CD8-positive, alpha-beta memory T cell (primary cell): ENCODE results near the gene FAM131B. TPM values are rescaled to one million over a fixed set of nuclear protein-coding genes. Genes with fewer than 3 reads are reported as not detected.
"Not testable (repeated sequence)": the region's sequence is repeated elsewhere in the genome, so short reads cannot be mapped to it uniquely, and the experiment has no call there.

Experiments used
- CTCF ChIA-PET: fragments of 350-600 bp; sonication (Branson Sonifier 250); formaldehyde crosslinking; loops from one replicate; lab custom pipeline; 2021; ENCODE audit warnings: antibody characterized with exemption; lab: Charles Lee
- POLR2A ChIA-PET: fragments of 350-600 bp; sonication (Branson Sonifier 250); formaldehyde crosslinking; loops from one replicate; lab custom pipeline; 2021; ENCODE audit warnings: antibody characterized with exemption; lab: Charles Lee
- DNase-seq, 5 donors: peaks; one replicate each; pipeline versions ENCODE4 v3.0.0 to v3.0.0-alpha.2; 2020 to 2022; ENCODE audit warnings: mixed read lengths in 1 of 5
- H3K27ac ChIP-seq: one replicate; pipeline ENCODE4 v1.7.0; 2013; ENCODE audit warnings: low read depth, mild to moderate bottlenecking, low read length, moderate library complexity
- H3K27me3 ChIP-seq: 2 replicates; pipeline ENCODE4 v1.7.0; 2013; ENCODE audit warnings: low read length, mild to moderate bottlenecking; ENCODE audit not compliant: insufficient read depth, poor library complexity, severe bottlenecking
- H3K36me3 ChIP-seq: 2 replicates; pipeline ENCODE4 v1.7.0; 2013; ENCODE audit warnings: mild to moderate bottlenecking, low read length, moderate library complexity; ENCODE audit not compliant: insufficient read depth
- H3K4me1 ChIP-seq: 2 replicates; pipeline ENCODE4 v1.7.0; 2013; ENCODE audit warnings: mild to moderate bottlenecking, low read length, moderate library complexity; ENCODE audit not compliant: insufficient read depth
- H3K4me3 ChIP-seq: 2 replicates; pipeline ENCODE4 v1.7.0; 2013; ENCODE audit warnings: mild to moderate bottlenecking, low read length
- H3K9me3 ChIP-seq: 2 replicates; pipeline ENCODE4 v1.7.0; 2013; ENCODE audit warnings: mild to moderate bottlenecking, low read length
- H3K27ac Mint-ChIP-seq, 8 donors: one replicate each; pipeline ENCODE4 v1.8.0; 2020 to 2021; ENCODE audit warnings: mixed read lengths in 8 of 8, mild to moderate bottlenecking in 6 of 8, inconsistent platforms in 3 of 8, moderate library complexity in 3 of 8
- H3K27me3 Mint-ChIP-seq, 2 donors: one replicate each; pipeline ENCODE4 v1.8.0; 2020 to 2021; ENCODE audit warnings: mixed read lengths in 2 of 2, mild to moderate bottlenecking in 1 of 2, moderate library complexity in 1 of 2
- H3K36me3 Mint-ChIP-seq, 3 donors: one replicate each; pipeline ENCODE4 v1.8.0; 2020 to 2021; ENCODE audit warnings: mixed read lengths in 3 of 3, inconsistent platforms in 1 of 3, mild to moderate bottlenecking in 1 of 3
- H3K4me1 Mint-ChIP-seq, 3 donors: one replicate each; pipeline ENCODE4 v1.8.0; 2020 to 2021; ENCODE audit warnings: mixed read lengths in 3 of 3, inconsistent platforms in 1 of 3, mild to moderate bottlenecking in 1 of 3
- H3K4me3 Mint-ChIP-seq, 7 donors: one replicate each; pipeline ENCODE4 v1.8.0; 2020 to 2021; ENCODE audit warnings: mixed read lengths in 7 of 7, mild to moderate bottlenecking in 6 of 7, moderate library complexity in 4 of 7, inconsistent platforms in 2 of 7
- H3K9me3 Mint-ChIP-seq, 5 donors: one replicate each; pipeline ENCODE4 v1.8.0; 2020 to 2022; ENCODE audit warnings: mixed read lengths in 5 of 5, mild to moderate bottlenecking in 3 of 5, moderate library complexity in 2 of 5, inconsistent platforms in 1 of 5
- polyA plus RNA-seq: library from polyadenylated mRNA; unstranded; fragments of 300-500 nt; fragmentation: Illumina TruSeq; gene quantifications from one replicate; pipeline ENCODE4 v1.2.3, GENCODE V29; 2021
- total RNA-seq, 2 experiments: library from RNA; stranded (reverse); gene quantifications; one replicate each; pipeline ENCODE4 v1.2.3, GENCODE V29; 2021

FAM131B gene
- total and polyA plus RNA-seq, 3 experiments from 2014 or later: 1.6 to 2.8 (median 2.4) TPM

GRCh38 chr7:143406002-143406357 is 43.5 kb upstream of the FAM131B start:
- H3K4me3 ChIP-seq: no peak overlapping the region
- no peaks in the 10 kb centered on the region for H3K36me3 ChIP-seq
- peak overlapping the region in 5 of 8 donors; percentile 14 to 97 (median 55) for H3K27ac Mint-ChIP-seq
- no peaks in the 10 kb centered on the region for H3K27me3 ChIP-seq
- no peaks in the 10 kb centered on the region for H3K9me3 Mint-ChIP-seq
- peaks cover 54% of the 10 kb centered on the region for H3K4me1 ChIP-seq
- H3K36me3 Mint-ChIP-seq: peaks cover 0 to 10% (median 0%) of the 10 kb centered on the region in 3 donors
- peaks cover 0 to 15% of the 10 kb centered on the region in 2 donors for H3K27me3 Mint-ChIP-seq
- ChIA-PET CTCF (interaction anchor here (1.1 to 4.6 kb wide), 9 partner anchors 11 to 191 kb away, joined by 3 to 45 read pairs (median 8); no protein-coding TSS in a partner anchor), POLR2A (interaction anchor here (1.2 to 2.8 kb wide), 4 partner anchors 9 to 99 kb away, joined by 3 to 21 read pairs (median 5); no protein-coding TSS in a partner anchor)
- peaks cover 45 to 69% (median 60%) of the 10 kb centered on the region in 3 donors for H3K4me1 Mint-ChIP-seq
- no peaks in the 10 kb centered on the region for H3K9me3 ChIP-seq
- no peak overlapping the region for H3K27ac ChIP-seq
- DNase-seq: no peak
- peak overlapping the region in 2 of 7 donors; percentile 0 to 39 for H3K4me3 Mint-ChIP-seq

GRCh38 chr7:143405173-143406001 is 42.9 kb upstream of the FAM131B start:
- Histone ChIP-seq H3K27me3 (no peaks in the 10 kb centered on the region), H3K4me1 (peaks cover 50% of the 10 kb centered on the region), H3K36me3 (no peaks in the 10 kb centered on the region), H3K9me3 (no peaks in the 10 kb centered on the region), H3K27ac (no peak overlapping the region), H3K4me3 (no peak overlapping the region)
- H3K4me1 Mint-ChIP-seq: peaks cover 43 to 65% (median 60%) of the 10 kb centered on the region in 3 donors
- peak overlapping the region in 1 of 7 donors; percentile 33 for H3K4me3 Mint-ChIP-seq
- no peak for DNase-seq
- peaks cover 0 to 15% (median 0%) of the 10 kb centered on the region in 3 donors for H3K36me3 Mint-ChIP-seq
- H3K27ac Mint-ChIP-seq: peak overlapping the region in 7 of 8 donors; percentile 14 to 97 (median 29)
- ChIA-PET POLR2A (interaction anchor here (2.0 kb wide), 1 partner anchor 25 kb away, joined by 5 read pairs; no protein-coding TSS in a partner anchor), CTCF (interaction anchor here (0.8 to 4.6 kb wide), 15 partner anchors 11 to 190 kb away, joined by 3 to 45 read pairs (median 5); partner anchors contain the start of gene GSTK1)
- no peaks in the 10 kb centered on the region for H3K9me3 Mint-ChIP-seq
- H3K27me3 Mint-ChIP-seq: peaks cover 0 to 15% of the 10 kb centered on the region in 2 donors

GRCh38 chr7:143402233-143402632 is 39.7 kb upstream of the FAM131B start:
- peaks cover 27% of the 10 kb centered on the region for H3K4me1 ChIP-seq
- H3K27me3 ChIP-seq, DNase-seq, H3K27ac ChIP-seq, POLR2A ChIA-PET, H3K4me3 ChIP-seq, H3K9me3 ChIP-seq, H3K4me3 Mint-ChIP-seq, H3K27me3 Mint-ChIP-seq, H3K36me3 ChIP-seq, H3K9me3 Mint-ChIP-seq: not testable (repeated sequence)
- CTCF ChIA-PET: interaction anchor here (1.3 to 3.1 kb wide), 4 partner anchors 13 to 162 kb away, joined by 3 to 9 read pairs (median 4); no protein-coding TSS in a partner anchor
- Mint-ChIP-seq H3K4me1 (peaks cover 20 to 38% (median 38%) of the 10 kb centered on the region in 3 donors), H3K36me3 (peaks cover 0 to 36% (median 2%) of the 10 kb centered on the region in 3 donors), H3K27ac (peak overlapping the region in 1 of 8 donors; percentile 33)

- H3K27ac ChIP-seq: no peak overlapping the region
- peaks cover 10 to 29% (median 28%) of the 10 kb centered on the region in 3 donors for H3K4me1 Mint-ChIP-seq
Observed at GRCh38 chr7:143401265-143401664, 38.8 kb upstream of the FAM131B start.

GRCh38 chr7:143399642-143400041 is 37.1 kb upstream of the FAM131B start:
- Mint-ChIP-seq H3K9me3 (no peaks in the 10 kb centered on the region), H3K27ac (no peak overlapping the region), H3K27me3 (no peaks in the 10 kb centered on the region), H3K36me3 (peaks cover 0 to 45% (median 2%) of the 10 kb centered on the region in 3 donors), H3K4me1 (peaks cover 13 to 20% (median 20%) of the 10 kb centered on the region in 3 donors), H3K4me3 (peak overlapping the region in 1 of 7 donors; percentile 45)
- H3K36me3 ChIP-seq: no peaks in the 10 kb centered on the region
- no peaks in the 10 kb centered on the region for H3K9me3 ChIP-seq
- no peaks in the 10 kb centered on the region for H3K27me3 ChIP-seq
- no peak overlapping the region for H3K4me3 ChIP-seq
- POLR2A ChIA-PET: no interaction called here
- CTCF ChIA-PET: interaction anchor here (1.1 to 1.3 kb wide), 2 partner anchors 20 to 159 kb away, joined by 3 read pairs; no protein-coding TSS in a partner anchor
- H3K4me1 ChIP-seq: peaks cover under 1% of the 10 kb centered on the region
- no peak overlapping the region for H3K27ac ChIP-seq
- no peak for DNase-seq

More at GRCh38 chr7:143401265-143401664, 38.8 kb upstream of the FAM131B start:
- CTCF ChIA-PET: interaction anchor here (0.7 to 1.7 kb wide), 2 partner anchors 21 to 56 kb away, joined by 3 to 4 read pairs; partner anchors contain the start of gene ZYX
- Histone ChIP-seq H3K4me1 (peaks cover 17% of the 10 kb centered on the region), H3K27me3 (no peaks in the 10 kb centered on the region), H3K36me3 (no peaks in the 10 kb centered on the region), H3K4me3 (no peak overlapping the region), H3K9me3 (no peaks in the 10 kb centered on the region)
- Mint-ChIP-seq H3K27ac (peak overlapping the region in 1 of 8 donors; percentile 29), H3K36me3 (peaks cover 0 to 41% (median 2%) of the 10 kb centered on the region in 3 donors), H3K9me3 (no peaks in the 10 kb centered on the region), H3K4me3 (no peak overlapping the region), H3K27me3 (peaks cover 0 to 3% of the 10 kb centered on the region in 2 donors)
- DNase-seq: no peak
- POLR2A ChIA-PET: no interaction called here

GRCh38 chr7:143399151-143399550 is 36.6 kb upstream of the FAM131B start:
- POLR2A ChIA-PET: no interaction called here
- H3K27me3 ChIP-seq: no peaks in the 10 kb centered on the region
- no peak for DNase-seq
- H3K27ac ChIP-seq: no peak overlapping the region
- H3K36me3 ChIP-seq: no peaks in the 10 kb centered on the region
- H3K4me1 ChIP-seq: no peaks in the 10 kb centered on the region
- Mint-ChIP-seq H3K36me3 (peaks cover 0 to 47% (median 2%) of the 10 kb centered on the region in 3 donors), H3K27ac (peak overlapping the region in 1 of 8 donors; percentile 54), H3K4me3 (peak overlapping the region in 1 of 7 donors; percentile 45), H3K9me3 (no peaks in the 10 kb centered on the region), H3K4me1 (peaks cover 14 to 20% (median 19%) of the 10 kb centered on the region in 3 donors), H3K27me3 (no peaks in the 10 kb centered on the region)
- no peaks in the 10 kb centered on the region for H3K9me3 ChIP-seq
- no peak overlapping the region for H3K4me3 ChIP-seq
- CTCF ChIA-PET: interaction anchor here (0.7 to 1.3 kb wide), 2 partner anchors 19 to 20 kb away, joined by 3 read pairs; no protein-coding TSS in a partner anchor

GRCh38 chr7:143398616-143399015 is 36.1 kb upstream of the FAM131B start:
- Histone ChIP-seq H3K4me3 (no peak overlapping the region), H3K9me3 (no peaks in the 10 kb centered on the region), H3K27me3 (no peaks in the 10 kb centered on the region), H3K36me3 (no peaks in the 10 kb centered on the region), H3K27ac (no peak overlapping the region), H3K4me1 (no peaks in the 10 kb centered on the region)
- Mint-ChIP-seq H3K4me1 (peaks cover 15 to 21% (median 18%) of the 10 kb centered on the region in 3 donors), H3K36me3 (peaks cover 0 to 52% (median 5%) of the 10 kb centered on the region in 3 donors), H3K27me3 (no peaks in the 10 kb centered on the region), H3K9me3 (no peaks in the 10 kb centered on the region), H3K4me3 (no peak overlapping the region), H3K27ac (no peak overlapping the region)
- ChIA-PET POLR2A (no interaction called here), CTCF (interaction anchor here (0.7 to 1.0 kb wide), 2 partner anchors 9 to 18 kb away, joined by 3 read pairs; no protein-coding TSS in a partner anchor)
- no peak for DNase-seq
